HepG2 (cell line): ENCODE results near the gene AGTRAP. TPM values are rescaled to one million over a fixed set of nuclear protein-coding genes. Genes with fewer than 3 reads are reported as not detected.

Experiments used
- MTF2 ChIP-seq: sonication (generic); formaldehyde crosslinking; IDR thresholded peaks from 2 replicates; pipeline ENCODE4 v1.5.0; 2020; ENCODE audit warnings: missing genetic modification reagents, borderline replicate concordance
- NCOA2 ChIP-seq: sonication (generic); formaldehyde crosslinking; IDR thresholded peaks from 2 replicates; pipeline ENCODE4 v1.8.0; 2022; ENCODE audit warnings: inconsistent platforms
- PITX1 ChIP-seq: sonication (generic); formaldehyde crosslinking; IDR thresholded peaks from 2 replicates; pipeline ENCODE4 v1.5.1; 2020; ENCODE audit warnings: mild to moderate bottlenecking, missing genetic modification reagents
- POLR2A ChIP-seq, 2 experiments: IDR thresholded peaks; 2 replicates each; pipeline ENCODE4 v1.6.1; 2011; ENCODE audit warnings: low read depth in 2 of 2, low read length in 2 of 2, mild to moderate bottlenecking in 1 of 2, moderate library complexity in 1 of 2; ENCODE audit not compliant: insufficient read depth in 1 of 2
- RAD51 ChIP-seq: fragments of 450-650 bp; IDR thresholded peaks from 2 replicates; pipeline ENCODE4 v1.6.1; 2016; ENCODE audit warnings: borderline replicate concordance
- ZBTB7B ChIP-seq: sonication (generic); formaldehyde crosslinking; IDR thresholded peaks from 2 replicates; pipeline ENCODE4 v1.4.0; 2020; ENCODE audit warnings: missing genetic modification reagents
- ZNF549 ChIP-seq: sonication (generic); formaldehyde crosslinking; IDR thresholded peaks from 2 replicates; pipeline ENCODE4 v1.5.0; 2020; ENCODE audit warnings: missing genetic modification reagents
- ZNF564 ChIP-seq: sonication (generic); formaldehyde crosslinking; IDR thresholded peaks from 2 replicates; pipeline ENCODE4 v1.8.1; 2023; ENCODE audit warnings: mild to moderate bottlenecking, missing genetic modification reagents
- ZNF790 ChIP-seq: sonication (generic); formaldehyde crosslinking; IDR thresholded peaks from 2 replicates; pipeline ENCODE4 v1.8.0; 2022; ENCODE audit warnings: missing genetic modification reagents, mild to moderate bottlenecking, borderline replicate concordance
- polyA plus RNA-seq, 8 experiments: library from polyadenylated mRNA; depleted of rRNA in 3 of 8; stranded (reverse) in 7 of 8; unstranded in 1 of 8; fragments of >200 nt; fragmentation: Illumina TruSeq in 4 of 8; extraction: Trizol in 4 of 8; gene quantifications; 2 replicates each; pipeline versions ENCODE4 v1.2.1 to v1.2.3, GENCODE V29; 2011 to 2016; ENCODE audit warnings: low read depth in 4 of 8, missing spikeins in 1 of 8, mixed read lengths in 1 of 8; ENCODE audit not compliant: insufficient read depth in 1 of 8
- total RNA-seq, 5 experiments: library from RNA; depleted of rRNA; stranded (reverse); fragments of >200 nt; fragmentation: Illumina TruSeq; extraction: Trizol; gene quantifications; 2 replicates each; pipeline ENCODE4 v1.2.3, GENCODE V29; 2016; ENCODE audit warnings: low read depth in 1 of 5
- TF ChIP-seq, protein P1 (sequence below): sonication (generic); formaldehyde crosslinking; IDR thresholded peaks from 2 replicates; pipeline ENCODE4 v1.5.0; 2020; ENCODE audit warnings: missing genetic modification reagents
- TF ChIP-seq, protein P2 (sequence below): sonication (generic); formaldehyde crosslinking; IDR thresholded peaks from 2 replicates; pipeline ENCODE4 v1.4.0; 2020; ENCODE audit warnings: mild to moderate bottlenecking, missing genetic modification reagents
- TF ChIP-seq, protein P3 (sequence below): sonication (generic); formaldehyde crosslinking; IDR thresholded peaks from 2 replicates; pipeline ENCODE4 v1.4.0; 2020; ENCODE audit warnings: low read depth, missing genetic modification reagents
- TF ChIP-seq, protein P4 (sequence below): sonication (generic); formaldehyde crosslinking; IDR thresholded peaks from 2 replicates; pipeline ENCODE4 v1.9.0; 2022; ENCODE audit warnings: missing genetic modification reagents, mild to moderate bottlenecking, borderline replicate concordance
- TF ChIP-seq, protein P5 (sequence below): sonication (generic); formaldehyde crosslinking; IDR thresholded peaks from 2 replicates; pipeline ENCODE4 v1.8.1; 2023; ENCODE audit warnings: mild to moderate bottlenecking, moderate library complexity, missing genetic modification reagents

Gene AGTRAP
- total and polyA plus RNA-seq, 2 of the 13 experiments (the other 11 are each of a cell fraction or from before 2014, with no cell fraction given) = 28.3 to 32.0 TPM

DNA sequence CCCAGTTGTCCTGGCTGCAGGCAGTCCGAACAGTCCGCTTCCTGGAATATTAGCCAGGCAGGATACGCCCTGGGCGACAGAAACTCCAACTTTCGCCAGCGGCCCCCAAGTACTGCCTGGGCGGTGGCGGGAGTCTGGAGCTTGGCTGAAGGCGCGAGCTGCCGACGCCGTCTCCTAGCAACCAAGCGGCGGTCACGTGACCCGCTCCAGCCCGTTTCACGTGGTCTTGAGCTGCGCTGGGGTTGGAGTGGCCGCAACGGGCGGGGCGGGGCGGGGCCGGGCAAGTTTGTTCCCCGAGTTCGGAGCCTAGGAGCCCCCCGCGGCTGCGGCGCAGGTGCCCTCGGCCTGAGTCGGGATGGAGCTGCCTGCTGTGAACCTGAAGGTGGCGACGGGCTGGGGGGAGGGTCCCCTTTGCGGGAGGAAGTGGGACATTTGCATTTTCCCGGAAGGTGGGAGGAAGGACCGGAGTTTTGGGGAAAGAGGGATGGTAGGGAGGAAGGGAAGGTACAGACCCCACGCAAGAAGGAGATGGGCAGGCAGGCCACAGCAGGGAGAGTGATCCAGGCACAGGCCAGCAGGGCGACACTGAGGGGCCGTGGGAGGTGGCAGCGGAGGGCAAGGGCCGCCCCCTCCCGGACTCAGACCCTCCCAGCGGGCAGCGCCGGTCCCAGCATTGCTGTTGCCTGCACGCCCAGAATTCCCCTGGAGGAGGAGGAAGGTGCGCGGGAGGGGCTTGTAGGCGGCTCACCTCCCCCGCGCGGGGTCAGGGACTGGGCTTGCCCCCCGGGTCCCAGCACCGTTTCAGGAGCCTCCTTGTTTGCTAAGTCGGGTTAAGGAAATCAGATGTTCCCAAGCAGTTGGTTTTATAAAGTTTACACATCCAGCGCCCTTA is at the start of gene AGTRAP (continued):
- TF ChIP-seq, protein P1, sequence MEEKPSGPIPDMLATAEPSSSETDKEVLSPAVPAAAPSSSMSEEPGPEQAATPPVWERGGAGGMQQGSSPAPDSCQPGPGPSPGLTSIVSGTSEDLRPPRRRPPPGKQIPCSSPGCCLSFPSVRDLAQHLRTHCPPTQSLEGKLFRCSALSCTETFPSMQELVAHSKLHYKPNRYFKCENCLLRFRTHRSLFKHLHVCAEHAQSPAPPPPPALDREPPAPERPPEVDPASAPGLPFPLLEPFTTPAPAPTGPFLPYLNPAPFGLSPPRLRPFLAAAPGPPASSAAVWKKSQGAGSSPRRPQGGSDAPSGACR (CRISPR knock-in tag) = peak; percentile 74; the same call in 1 of the 2 replicates
- TF ChIP-seq ZBTB7B (CRISPR knock-in tag) (peak; percentile 15; the same call in 1 of the 2 replicates), RAD51 (peak; percentile 98), POLR2A (IDR thresholded peaks at IDR 0.05; ENCODE audit: insufficient read depth in 1 of 2, low read depth in 2 of 2, low read length in 2 of 2) (peak; percentile 24 to 36; a peak in 1 of 4 replicates), ZNF549 (CRISPR knock-in tag) (no peak), MTF2 (peak; percentile 88; the same call in 1 of the 2 replicates), PITX1 (CRISPR knock-in tag) (peak; percentile 43; the same call in 1 of the 2 replicates), ZNF790 (no peak), ZNF564 (no peak), NCOA2 (0 out of 2 replicates have a peak, but pooled peaks have one; percentile 5)
- TF ChIP-seq, protein P2, sequence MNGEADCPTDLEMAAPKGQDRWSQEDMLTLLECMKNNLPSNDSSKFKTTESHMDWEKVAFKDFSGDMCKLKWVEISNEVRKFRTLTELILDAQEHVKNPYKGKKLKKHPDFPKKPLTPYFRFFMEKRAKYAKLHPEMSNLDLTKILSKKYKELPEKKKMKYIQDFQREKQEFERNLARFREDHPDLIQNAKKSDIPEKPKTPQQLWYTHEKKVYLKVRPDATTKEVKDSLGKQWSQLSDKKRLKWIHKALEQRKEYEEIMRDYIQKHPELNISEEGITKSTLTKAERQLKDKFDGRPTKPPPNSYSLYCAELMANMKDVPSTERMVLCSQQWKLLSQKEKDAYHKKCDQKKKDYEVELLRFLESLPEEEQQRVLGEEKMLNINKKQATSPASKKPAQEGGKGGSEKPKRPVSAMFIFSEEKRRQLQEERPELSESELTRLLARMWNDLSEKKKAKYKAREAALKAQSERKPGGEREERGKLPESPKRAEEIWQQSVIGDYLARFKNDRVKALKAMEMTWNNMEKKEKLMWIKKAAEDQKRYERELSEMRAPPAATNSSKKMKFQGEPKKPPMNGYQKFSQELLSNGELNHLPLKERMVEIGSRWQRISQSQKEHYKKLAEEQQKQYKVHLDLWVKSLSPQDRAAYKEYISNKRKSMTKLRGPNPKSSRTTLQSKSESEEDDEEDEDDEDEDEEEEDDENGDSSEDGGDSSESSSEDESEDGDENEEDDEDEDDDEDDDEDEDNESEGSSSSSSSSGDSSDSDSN (CRISPR knock-in tag) = peak; percentile 57
- TF ChIP-seq, protein P3, sequence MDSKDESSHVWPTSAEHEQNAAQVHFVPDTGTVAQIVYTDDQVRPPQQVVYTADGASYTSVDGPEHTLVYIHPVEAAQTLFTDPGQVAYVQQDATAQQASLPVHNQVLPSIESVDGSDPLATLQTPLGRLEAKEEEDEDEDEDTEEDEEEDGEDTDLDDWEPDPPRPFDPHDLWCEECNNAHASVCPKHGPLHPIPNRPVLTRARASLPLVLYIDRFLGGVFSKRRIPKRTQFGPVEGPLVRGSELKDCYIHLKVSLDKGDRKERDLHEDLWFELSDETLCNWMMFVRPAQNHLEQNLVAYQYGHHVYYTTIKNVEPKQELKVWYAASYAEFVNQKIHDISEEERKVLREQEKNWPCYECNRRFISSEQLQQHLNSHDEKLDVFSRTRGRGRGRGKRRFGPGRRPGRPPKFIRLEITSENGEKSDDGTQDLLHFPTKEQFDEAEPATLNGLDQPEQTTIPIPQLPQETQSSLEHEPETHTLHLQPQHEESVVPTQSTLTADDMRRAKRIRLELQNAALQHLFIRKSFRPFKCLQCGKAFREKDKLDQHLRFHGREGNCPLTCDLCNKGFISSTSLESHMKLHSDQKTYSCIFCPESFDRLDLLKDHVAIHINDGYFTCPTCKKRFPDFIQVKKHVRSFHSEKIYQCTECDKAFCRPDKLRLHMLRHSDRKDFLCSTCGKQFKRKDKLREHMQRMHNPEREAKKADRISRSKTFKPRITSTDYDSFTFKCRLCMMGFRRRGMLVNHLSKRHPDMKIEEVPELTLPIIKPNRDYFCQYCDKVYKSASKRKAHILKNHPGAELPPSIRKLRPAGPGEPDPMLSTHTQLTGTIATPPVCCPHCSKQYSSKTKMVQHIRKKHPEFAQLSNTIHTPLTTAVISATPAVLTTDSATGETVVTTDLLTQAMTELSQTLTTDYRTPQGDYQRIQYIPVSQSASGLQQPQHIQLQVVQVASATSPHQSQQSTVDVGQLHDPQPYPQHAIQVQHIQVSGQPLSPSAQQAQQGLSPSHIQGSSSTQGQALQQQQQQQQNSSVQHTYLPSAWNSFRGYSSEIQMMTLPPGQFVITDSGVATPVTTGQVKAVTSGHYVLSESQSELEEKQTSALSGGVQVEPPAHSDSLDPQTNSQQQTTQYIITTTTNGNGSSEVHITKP = peak; percentile 50; the same call in 1 of the 2 replicates
- TF ChIP-seq, protein P4, sequence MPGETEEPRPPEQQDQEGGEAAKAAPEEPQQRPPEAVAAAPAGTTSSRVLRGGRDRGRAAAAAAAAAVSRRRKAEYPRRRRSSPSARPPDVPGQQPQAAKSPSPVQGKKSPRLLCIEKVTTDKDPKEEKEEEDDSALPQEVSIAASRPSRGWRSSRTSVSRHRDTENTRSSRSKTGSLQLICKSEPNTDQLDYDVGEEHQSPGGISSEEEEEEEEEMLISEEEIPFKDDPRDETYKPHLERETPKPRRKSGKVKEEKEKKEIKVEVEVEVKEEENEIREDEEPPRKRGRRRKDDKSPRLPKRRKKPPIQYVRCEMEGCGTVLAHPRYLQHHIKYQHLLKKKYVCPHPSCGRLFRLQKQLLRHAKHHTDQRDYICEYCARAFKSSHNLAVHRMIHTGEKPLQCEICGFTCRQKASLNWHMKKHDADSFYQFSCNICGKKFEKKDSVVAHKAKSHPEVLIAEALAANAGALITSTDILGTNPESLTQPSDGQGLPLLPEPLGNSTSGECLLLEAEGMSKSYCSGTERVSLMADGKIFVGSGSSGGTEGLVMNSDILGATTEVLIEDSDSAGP (CRISPR knock-in tag) = peak; percentile 82; the same call in 1 of the 2 replicates
- TF ChIP-seq, protein P5, sequence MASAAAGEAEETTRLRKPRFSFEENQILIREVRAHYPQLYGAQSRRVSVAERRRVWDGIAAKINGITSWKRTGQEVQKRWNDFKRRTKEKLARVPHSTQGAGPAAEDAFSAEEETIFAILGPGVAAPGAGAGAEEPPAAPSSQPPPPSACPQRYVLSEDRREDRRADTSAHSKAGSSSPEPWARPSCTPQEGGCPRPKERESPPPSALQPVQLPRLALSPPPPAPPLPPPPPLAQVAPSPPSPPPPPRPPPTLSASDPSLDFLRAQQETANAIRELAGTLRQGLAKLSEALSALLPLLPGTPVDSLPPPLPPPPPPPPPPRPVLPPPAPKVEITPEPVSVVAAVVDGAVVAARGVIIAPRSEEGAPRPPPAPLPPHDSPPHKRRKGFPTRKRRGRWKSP (CRISPR knock-in tag) = peak; percentile 51
- TF ChIP-seq, all 625 proteins: peak for 131
